Thyroid gland (tissue), 4 donors: ENCODE results near the gene RPS6KC1. TPM values are rescaled to one million over a fixed set of nuclear protein-coding genes. Genes with fewer than 3 reads are reported as not detected.

ENCODE experiments used
- DNase-seq, 2 donors: peaks; one replicate each; pipeline ENCODE4 v3.0.0-alpha.2; 2019
- H3K27ac ChIP-seq, 3 donors: fragments of 200-600 bp; sonication (generic); 1 replicate in 2 of 3; 2 replicates in 1 of 3; pipeline ENCODE4 v1.5.1; 2016 to 2019; ENCODE audit warnings: mild to moderate bottlenecking in 1 of 3, moderate library complexity in 1 of 3
- H3K27me3 ChIP-seq: fragments of 200-600 bp; sonication (generic); one replicate; pipeline ENCODE4 v1.5.1; 2019
- H3K36me3 ChIP-seq, 2 donors: fragments of 200-600 bp; sonication (generic); one replicate each; pipeline ENCODE4 v1.5.1; 2016 to 2019
- H3K4me1 ChIP-seq, 2 donors: fragments of 200-600 bp; sonication (generic); one replicate each; pipeline ENCODE4 v1.5.1; 2017 to 2019
- H3K4me3 ChIP-seq, 3 donors: fragments of 200-600 bp; sonication (generic); replicated peaks in 1 of 3; 1 replicate in 2 of 3; 2 replicates in 1 of 3; pipeline ENCODE4 v1.5.1; 2016; ENCODE audit warnings: mild to moderate bottlenecking in 1 of 3
- H3K9me3 ChIP-seq: fragments of 200-600 bp; sonication (generic); one replicate; pipeline ENCODE4 v1.5.1; 2017
- CTCF ChIP-seq, 6 experiments: fragments of 200-600 bp in 3 of 6; fragments of 450-650 bp in 3 of 6; sonication (generic) in 3 of 6; IDR thresholded peaks; one replicate each; pipeline ENCODE4 v1.5.1; 2016 to 2019; ENCODE audit warnings: antibody characterized with exemption in 6 of 6, mild to moderate bottlenecking in 2 of 6, inconsistent platforms in 1 of 6, moderate library complexity in 1 of 6
- POLR2A ChIP-seq, 2 donors: fragments of 450-650 bp; IDR thresholded peaks; one replicate each; pipeline ENCODE4 v1.6.1; 2017; ENCODE audit warnings: antibody characterized with exemption in 2 of 2, mild to moderate bottlenecking in 2 of 2, moderate library complexity in 1 of 2
- WGBS, 2 donors: methylation state at CpG; one replicate each; pipeline ENCODE4 v1.1.5; 2017; 5-methylcytosine and 5-hydroxymethylcytosine counted together
- intact Hi-C: fragments of 100-400 bp; cut with DNase I; formaldehyde crosslinking; loops from one replicate; pipeline ENCODE4 v1.15.1; 2023
- total RNA-seq, 4 donors: library from RNA; depleted of rRNA; stranded (reverse); fragments of >200 nt; gene quantifications; one replicate each; pipeline ENCODE4 v1.2.3, GENCODE V29; 2016

Gene RPS6KC1
- total RNA-seq, 4 donors from 2014 or later: 20.3 to 29.9 (median 22.1) TPM

- Histone ChIP-seq H3K27ac (no peak overlapping the region), H3K4me1 (no peaks in the 10 kb centered on the region), H3K9me3 (no peaks in the 10 kb centered on the region), H3K27me3 (no peaks in the 10 kb centered on the region), H3K4me3 (no peak overlapping the region), H3K36me3 (peaks cover 0 to 9% of the 10 kb centered on the region in 2 donors)
- WGBS, 2 donors: 93% methylated on average over 2 of the region's 2 CpGs
- DNase-seq: no peak
- TF ChIP-seq CTCF (IDR thresholded peaks at IDR 0.05) (no peak), POLR2A (IDR thresholded peaks at IDR 0.05) (no peak)
- intact Hi-C loops: no loop called here
Observed at GRCh38 chr1:213082420-213083111, 31.5 kb downstream of the RPS6KC1 start.

- TF ChIP-seq POLR2A (IDR thresholded peaks at IDR 0.05) (no peak), CTCF (IDR thresholded peaks at IDR 0.05) (no peak)
- Histone ChIP-seq H3K27me3 (no peaks in the 10 kb centered on the region), H3K4me3 (no peak overlapping the region), H3K4me1 (no peaks in the 10 kb centered on the region), H3K36me3 (peaks cover 0 to 9% of the 10 kb centered on the region in 2 donors), H3K27ac (no peak overlapping the region), H3K9me3 (no peaks in the 10 kb centered on the region)
- DNase-seq: no peak
- intact Hi-C loops: no loop called here
- 90 to 94% methylated on average over 3 of the region's 3 CpGs for WGBS, 2 donors
Observed at GRCh38 chr1:213083112-213083445, 32.0 kb downstream of the RPS6KC1 start.

DNA sequence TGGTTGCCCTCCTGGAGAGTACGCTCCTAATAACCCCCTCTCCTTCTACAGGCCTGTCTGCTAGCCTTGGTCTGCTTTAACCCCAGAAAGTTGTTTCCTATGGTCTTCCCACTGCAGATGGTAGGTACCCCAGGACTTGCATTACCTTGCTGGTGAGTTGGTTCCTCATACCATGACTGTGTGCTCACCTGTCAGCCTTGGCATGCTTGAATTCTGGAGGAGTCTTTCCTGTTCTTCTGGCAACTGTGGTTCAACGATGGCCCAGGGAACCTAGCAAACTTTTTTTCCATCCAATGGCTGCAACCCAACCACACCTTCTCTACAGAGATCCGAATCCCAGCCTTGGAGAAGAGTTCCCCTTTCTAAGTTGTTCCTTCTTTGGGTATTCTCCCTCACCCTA lies 36.9 kb downstream of the RPS6KC1 start:
- no peaks in the 10 kb centered on the region for H3K4me1 ChIP-seq
- no peak overlapping the region for H3K27ac ChIP-seq
- TF ChIP-seq POLR2A (IDR thresholded peaks at IDR 0.05) (no peak), CTCF (IDR thresholded peaks at IDR 0.05) (no peak)
- DNase-seq: no peak
- peaks cover 0 to 5% of the 10 kb centered on the region in 2 donors for H3K36me3 ChIP-seq
- 93 to 97% methylated on average over 3 of the region's 3 CpGs for WGBS, 2 donors
- intact Hi-C loops: no loop called here
- no peaks in the 10 kb centered on the region for H3K27me3 ChIP-seq
- H3K4me3 ChIP-seq: no peak overlapping the region
- H3K9me3 ChIP-seq: no peaks in the 10 kb centered on the region

DNA sequence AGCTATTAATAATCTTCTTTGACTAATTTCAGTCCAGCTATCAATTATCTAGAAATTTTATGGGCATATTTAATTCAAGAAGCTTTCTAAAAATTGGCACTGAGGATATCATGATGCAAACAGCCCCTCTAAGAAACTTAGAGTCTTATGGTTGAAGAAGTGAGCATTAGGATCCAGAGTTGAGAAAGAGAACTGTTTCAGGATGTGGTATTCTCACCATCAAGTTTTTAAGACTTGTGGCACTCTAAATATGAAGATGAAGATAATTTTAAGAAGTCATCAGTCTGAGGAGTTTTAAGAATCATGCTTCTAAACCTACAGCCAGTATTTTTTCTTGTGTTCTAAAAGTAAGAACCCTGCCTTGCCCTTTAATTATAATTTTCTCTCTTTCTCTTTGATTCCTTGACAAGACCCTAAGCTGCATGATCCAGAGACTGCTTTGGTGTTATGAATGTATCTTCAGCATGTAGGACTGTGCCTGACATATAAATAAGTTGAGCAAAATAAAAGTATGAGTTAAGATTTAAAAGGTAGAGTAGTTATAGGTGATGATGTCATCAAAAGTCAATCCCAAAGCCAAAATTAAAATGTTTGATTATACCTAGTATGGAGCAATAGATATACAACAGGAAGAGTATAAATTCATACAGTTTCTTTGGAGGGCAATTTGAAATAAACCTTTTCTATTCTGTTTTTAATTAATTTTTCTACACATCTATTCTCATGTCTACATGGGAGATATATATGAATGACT lies 39.1 kb downstream of the RPS6KC1 start:
- TF ChIP-seq CTCF (IDR thresholded peaks at IDR 0.05) (no peak), POLR2A (IDR thresholded peaks at IDR 0.05) (no peak)
- H3K27ac ChIP-seq: no peak overlapping the region
- no peak for DNase-seq
- no peaks in the 10 kb centered on the region for H3K27me3 ChIP-seq
- H3K4me3 ChIP-seq: no peak overlapping the region
- no peaks in the 10 kb centered on the region for H3K4me1 ChIP-seq
- H3K9me3 ChIP-seq: no peaks in the 10 kb centered on the region
- intact Hi-C loops: no loop called here
- H3K36me3 ChIP-seq: peaks cover 0 to 5% of the 10 kb centered on the region in 2 donors

DNA sequence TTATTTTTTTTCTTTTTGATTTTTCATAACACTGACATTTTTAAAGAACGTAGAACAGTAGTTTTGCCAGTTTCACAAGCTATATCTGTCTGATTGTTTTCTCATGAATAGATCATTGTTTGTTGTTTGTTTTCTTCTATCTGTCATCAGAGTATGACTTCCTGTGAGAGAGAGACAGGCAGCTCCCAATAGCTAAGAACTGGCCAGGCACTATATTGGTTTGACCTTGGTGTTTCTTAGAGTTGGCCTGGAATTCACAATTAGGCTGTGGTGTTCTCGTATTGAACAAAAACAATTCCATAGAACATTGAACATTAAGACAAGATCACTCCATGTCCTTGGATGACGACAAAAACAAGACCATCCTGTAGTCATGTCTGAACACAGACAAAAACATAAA lies 43.4 kb downstream of the RPS6KC1 start:
- Histone ChIP-seq H3K4me3 (no peak overlapping the region), H3K36me3 (no peaks in the 10 kb centered on the region), H3K27ac (no peak overlapping the region), H3K9me3 (no peaks in the 10 kb centered on the region), H3K4me1 (no peaks in the 10 kb centered on the region), H3K27me3 (no peaks in the 10 kb centered on the region)
- TF ChIP-seq CTCF (IDR thresholded peaks at IDR 0.05): no peak
- TF ChIP-seq POLR2A (IDR thresholded peaks at IDR 0.05): no peak
- intact Hi-C loops: no loop called here
- WGBS, 2 donors: 86 to 92% methylated on average over 3 of the region's 3 CpGs
- DNase-seq: no peak
